Parathyroid adenoma (tissue), 2 donors: Measurements from ENCODE around the gene PTPRD.

ENCODE experiments used
- H2AFZ ChIP-seq: fragments of 300-600 bp; sonication (generic); one replicate; pipeline ENCODE4 v1.7.0; 2017; ENCODE audit warnings: antibody characterized with exemption, mild to moderate bottlenecking
- H3K27ac ChIP-seq: fragments of 300-600 bp; sonication (generic); one replicate; pipeline ENCODE4 v1.7.0; 2017
- H3K27me3 ChIP-seq: fragments of 300-600 bp; sonication (generic); one replicate; pipeline ENCODE4 v1.7.0; 2017; ENCODE audit warnings: low read length; ENCODE audit not compliant: control insufficient read depth, insufficient read depth
- H3K36me3 ChIP-seq: fragments of 300-600 bp; sonication (generic); one replicate; pipeline ENCODE4 v1.7.0; 2017; ENCODE audit warnings: low read length; ENCODE audit not compliant: control insufficient read depth, insufficient read depth
- H3K4me1 ChIP-seq: fragments of 300-600 bp; sonication (generic); one replicate; pipeline ENCODE4 v1.7.0; 2017; ENCODE audit warnings: control low read depth
- H3K4me2 ChIP-seq: fragments of 300-600 bp; sonication (generic); one replicate; pipeline ENCODE4 v1.7.0; 2017; ENCODE audit warnings: low read length
- H3K4me3 ChIP-seq: fragments of 300-600 bp; sonication (generic); one replicate; pipeline ENCODE4 v1.7.0; 2017; ENCODE audit warnings: low read depth, low read length
- H3K79me2 ChIP-seq: fragments of 300-600 bp; sonication (generic); one replicate; pipeline ENCODE4 v1.7.0; 2017; ENCODE audit warnings: control low read depth
- H3K9ac ChIP-seq: fragments of 300-600 bp; sonication (generic); one replicate; pipeline ENCODE4 v1.7.0; 2017; ENCODE audit warnings: mild to moderate bottlenecking
- H3K9me3 ChIP-seq: fragments of 300-600 bp; sonication (generic); one replicate; pipeline ENCODE4 v1.7.0; 2017; ENCODE audit warnings: low read length; ENCODE audit not compliant: control insufficient read depth
- CTCF ChIP-seq: fragments of 300-600 bp; sonication (generic); IDR thresholded peaks from one replicate; pipeline ENCODE4 v1.7.0; 2017; ENCODE audit warnings: antibody characterized with exemption, mild to moderate bottlenecking
- donor health status: primary hyperparathyroidism.

PTPRD gene

GRCh38 chr9:8437876-8438275 lies 2174.9 kb downstream of the PTPRD start:
- Histone ChIP-seq H3K4me3 (no peak overlapping the region), H3K9me3 (no peaks in the 10 kb centered on the region), H2AFZ (no peak overlapping the region), H3K27me3 (no peaks in the 10 kb centered on the region), H3K36me3 (no peaks in the 10 kb centered on the region), H3K27ac (no peak overlapping the region), H3K4me2 (no peak overlapping the region), H3K4me1 (no peaks in the 10 kb centered on the region), H3K79me2 (no peaks in the 10 kb centered on the region), H3K9ac (no peak overlapping the region)
- no peak for TF ChIP-seq CTCF

- no peak overlapping the region for H3K27ac ChIP-seq
- no peak overlapping the region for H2AFZ ChIP-seq
- H3K27me3 ChIP-seq: no peaks in the 10 kb centered on the region
- no peak overlapping the region for H3K4me2 ChIP-seq
- TF ChIP-seq CTCF: no peak
- no peaks in the 10 kb centered on the region for H3K36me3 ChIP-seq
- no peaks in the 10 kb centered on the region for H3K4me1 ChIP-seq
- H3K4me3 ChIP-seq: no peak overlapping the region
- H3K9ac ChIP-seq: no peak overlapping the region
- no peaks in the 10 kb centered on the region for H3K9me3 ChIP-seq
- H3K79me2 ChIP-seq: no peaks in the 10 kb centered on the region
Measured at GRCh38 chr9:8437259-8437658, 2175.5 kb downstream of the PTPRD start.

- no peaks in the 10 kb centered on the region for H3K36me3 ChIP-seq
- H3K9me3 ChIP-seq: no peaks in the 10 kb centered on the region
- no peaks in the 10 kb centered on the region for H3K27me3 ChIP-seq
- H3K9ac ChIP-seq: no peak overlapping the region
- H3K79me2 ChIP-seq: no peaks in the 10 kb centered on the region
- no peak overlapping the region for H2AFZ ChIP-seq
- H3K27ac ChIP-seq: no peak overlapping the region
- no peak overlapping the region for H3K4me3 ChIP-seq
- H3K4me1 ChIP-seq: no peaks in the 10 kb centered on the region
- no peak for TF ChIP-seq CTCF
- H3K4me2 ChIP-seq: no peak overlapping the region
Measured at GRCh38 chr9:8436786-8437185, 2176.0 kb downstream of the PTPRD start.

- no peak for TF ChIP-seq CTCF
- H3K79me2 ChIP-seq: no peaks in the 10 kb centered on the region
- H3K27me3 ChIP-seq: no peaks in the 10 kb centered on the region
- no peaks in the 10 kb centered on the region for H3K36me3 ChIP-seq
- H2AFZ ChIP-seq: no peak overlapping the region
- H3K4me2 ChIP-seq: no peak overlapping the region
- no peaks in the 10 kb centered on the region for H3K9me3 ChIP-seq
- no peak overlapping the region for H3K4me3 ChIP-seq
- no peaks in the 10 kb centered on the region for H3K4me1 ChIP-seq
- H3K9ac ChIP-seq: no peak overlapping the region
- H3K27ac ChIP-seq: no peak overlapping the region
Measured at GRCh38 chr9:8434621-8435020, 2178.2 kb downstream of the PTPRD start.

- Histone ChIP-seq H3K27ac (no peak overlapping the region), H3K4me1 (no peaks in the 10 kb centered on the region), H3K4me2 (no peak overlapping the region), H3K4me3 (no peak overlapping the region), H3K79me2 (no peaks in the 10 kb centered on the region), H3K9me3 (no peaks in the 10 kb centered on the region), H3K27me3 (no peaks in the 10 kb centered on the region), H3K9ac (no peak overlapping the region), H3K36me3 (no peaks in the 10 kb centered on the region), H2AFZ (no peak overlapping the region)
- no peak for TF ChIP-seq CTCF
Measured at GRCh38 chr9:8432224-8432623, 2180.6 kb downstream of the PTPRD start.
